Fibroblast of the aortic adventitia (primary cell): ENCODE measurements around the gene FOLR2. TPM values are rescaled to one million over a fixed set of nuclear protein-coding genes. Genes with fewer than 3 reads are reported as not detected.
"Not testable (repeated sequence)": the region's sequence is repeated elsewhere in the genome, so short reads cannot be mapped to it uniquely, and the experiment has no call there.

Experiments used
- DNase-seq: peaks from one replicate; pipeline ENCODE4 v3.0.0-alpha.2; 2010; ENCODE audit warnings: low read depth
- H3K4me3 ChIP-seq: 2 replicates; pipeline ENCODE4 v1.5.1; 2011; ENCODE audit warnings: low read depth, mild to moderate bottlenecking, control low read depth, low read length, moderate library complexity
- CTCF ChIP-seq: IDR thresholded peaks from 2 replicates; pipeline ENCODE4 v1.5.1; 2011; ENCODE audit warnings: mild to moderate bottlenecking, low read length, control low read depth, inconsistent platforms; ENCODE audit not compliant: insufficient read depth
- total RNA-seq: library from RNA; depleted of rRNA; stranded (reverse); fragments of >200 nt; gene quantifications from 2 replicates; pipeline ENCODE4 v1.2.3, GENCODE V29; 2012; ENCODE audit warnings: low replicate concordance

FOLR2 gene
- total RNA-seq, result not detected in 2 replicates

GRCh38 chr11:72216638-72217037 lies at the start of gene FOLR2:
Gene FOLR2 (plus strand): TSS chr11:72216794. CDS start chr11:72218585, 1,791 bp downstream.
- H3K4me3 ChIP-seq, result no peak within 1 kb of the TSS
- DNase-seq, result no peak
- no peak for TF ChIP-seq CTCF

- DNase-seq, H3K4me3 ChIP-seq: not testable (repeated sequence)
These were observed 47.5 kb upstream of the FOLR2 start for GRCh38 chr11:72169046-72169555.

GRCh38 chr11:72169754-72170153 lies 46.8 kb upstream of the FOLR2 start:
- H3K4me3 ChIP-seq, DNase-seq: not testable (repeated sequence)

- DNase-seq, H3K4me3 ChIP-seq: not testable (repeated sequence)
These were observed 44.6 kb upstream of the FOLR2 start for GRCh38 chr11:72172043-72172442.

- DNase-seq, result no peak
- H3K4me3 ChIP-seq, result no peak overlapping the region
- no peak for TF ChIP-seq CTCF
These were observed 43.3 kb upstream of the FOLR2 start for GRCh38 chr11:72173291-72173690.

- H3K4me3 ChIP-seq, result no peak overlapping the region
- TF ChIP-seq CTCF, result no peak
- no peak for DNase-seq
These were observed 42.1 kb upstream of the FOLR2 start for GRCh38 chr11:72174302-72175070.

- no peak for DNase-seq
- H3K4me3 ChIP-seq, result no peak overlapping the region
- TF ChIP-seq CTCF, result no peak
These were observed 38.9 kb upstream of the FOLR2 start for GRCh38 chr11:72177656-72178055.

- no peak overlapping the region for H3K4me3 ChIP-seq
- no peak for DNase-seq
- no peak for TF ChIP-seq CTCF
These were observed 37.4 kb upstream of the FOLR2 start for GRCh38 chr11:72179049-72179803.
